ENCODE results near the gene ANKRD44.

DNA sequence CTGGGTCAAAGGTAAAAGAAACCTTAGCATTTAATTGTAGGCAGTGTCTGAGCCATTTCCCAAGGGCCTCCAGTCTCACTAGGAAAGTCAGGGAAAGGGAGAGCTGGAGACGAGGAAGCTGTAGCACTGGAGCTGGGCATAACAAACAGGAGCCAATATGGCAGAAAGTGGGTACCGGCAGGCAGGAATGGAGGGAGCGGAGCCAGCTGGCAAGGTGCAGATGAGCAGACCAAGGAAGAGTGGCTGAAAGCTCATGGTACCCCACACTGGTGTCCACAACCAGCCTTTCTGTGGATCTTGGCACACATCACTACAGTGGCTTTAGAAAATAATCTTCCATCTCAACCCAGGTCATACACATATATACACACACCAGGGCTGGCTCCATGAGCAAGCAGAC is 40.0 kb downstream of the ANKRD44 start:
- TF ChIP-seq, protein P1, sequence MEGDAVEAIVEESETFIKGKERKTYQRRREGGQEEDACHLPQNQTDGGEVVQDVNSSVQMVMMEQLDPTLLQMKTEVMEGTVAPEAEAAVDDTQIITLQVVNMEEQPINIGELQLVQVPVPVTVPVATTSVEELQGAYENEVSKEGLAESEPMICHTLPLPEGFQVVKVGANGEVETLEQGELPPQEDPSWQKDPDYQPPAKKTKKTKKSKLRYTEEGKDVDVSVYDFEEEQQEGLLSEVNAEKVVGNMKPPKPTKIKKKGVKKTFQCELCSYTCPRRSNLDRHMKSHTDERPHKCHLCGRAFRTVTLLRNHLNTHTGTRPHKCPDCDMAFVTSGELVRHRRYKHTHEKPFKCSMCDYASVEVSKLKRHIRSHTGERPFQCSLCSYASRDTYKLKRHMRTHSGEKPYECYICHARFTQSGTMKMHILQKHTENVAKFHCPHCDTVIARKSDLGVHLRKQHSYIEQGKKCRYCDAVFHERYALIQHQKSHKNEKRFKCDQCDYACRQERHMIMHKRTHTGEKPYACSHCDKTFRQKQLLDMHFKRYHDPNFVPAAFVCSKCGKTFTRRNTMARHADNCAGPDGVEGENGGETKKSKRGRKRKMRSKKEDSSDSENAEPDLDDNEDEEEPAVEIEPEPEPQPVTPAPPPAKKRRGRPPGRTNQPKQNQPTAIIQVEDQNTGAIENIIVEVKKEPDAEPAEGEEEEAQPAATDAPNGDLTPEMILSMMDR (IDR thresholded peaks at IDR 0.05): no peak
- TF ChIP-seq EZH2 (IDR thresholded peaks at IDR 0.05): no peak
